Prostate gland (tissue), 2 donors: ENCODE measurements around the gene DCTN3. TPM values are rescaled to one million over a fixed set of nuclear protein-coding genes. Genes with fewer than 3 reads are reported as not detected.

ENCODE experiments used
- DNase-seq: peaks from one replicate; pipeline ENCODE4 v3.0.0-alpha.2; 2019; ENCODE audit warnings: low spot score
- H3K27ac ChIP-seq, 2 donors: fragments of 200-600 bp; sonication (generic); 2 replicates each; pipeline ENCODE4 v1.5.1; 2017 to 2019
- H3K27me3 ChIP-seq: fragments of 200-600 bp; sonication (generic); replicated peaks from 2 replicates; pipeline ENCODE4 v1.5.1; 2019; ENCODE audit not compliant: insufficient read depth
- H3K36me3 ChIP-seq, 2 donors: fragments of 200-600 bp; sonication (generic); 1 replicate in 1 of 2; 2 replicates in 1 of 2; pipeline versions ENCODE4 v1.5.1 to v1.8.1; 2017 to 2019
- H3K4me1 ChIP-seq: fragments of 200-600 bp; sonication (generic); replicated peaks from 2 replicates; pipeline ENCODE4 v1.5.1; 2019
- H3K4me3 ChIP-seq, 2 donors: fragments of 200-600 bp; sonication (generic); 2 replicates each; pipeline ENCODE4 v1.5.1; 2017 to 2019
- H3K9me3 ChIP-seq: fragments of 200-600 bp; sonication (generic); 2 replicates; pipeline ENCODE4 v1.5.1; 2017
- CTCF ChIP-seq, 4 experiments: fragments of 200-600 bp in 2 of 4; fragments of 450-650 bp in 2 of 4; sonication (generic) in 2 of 4; IDR thresholded peaks; 1 replicate in 3 of 4; 2 replicates in 1 of 4; pipeline ENCODE4 v1.5.1; 2016 to 2019; ENCODE audit warnings: antibody characterized with exemption in 4 of 4, mild to moderate bottlenecking in 2 of 4, moderate library complexity in 2 of 4
- POLR2A ChIP-seq: fragments of 450-650 bp; IDR thresholded peaks from one replicate; pipeline ENCODE4 v1.6.1; 2016; ENCODE audit warnings: antibody characterized with exemption, mild to moderate bottlenecking
- POLR2AphosphoS5 ChIP-seq: sonication (generic); formaldehyde crosslinking; IDR thresholded peaks from one replicate; pipeline ENCODE4 v1.6.1; 2017; ENCODE audit warnings: antibody characterized with exemption
- WGBS: methylation state at CpG from one replicate; pipeline ENCODE4 v1.1.5; 2018; 5-methylcytosine and 5-hydroxymethylcytosine counted together
- intact Hi-C: fragments of 100-400 bp; cut with DNase I; formaldehyde crosslinking; loops from one replicate; pipeline ENCODE4 v1.14.2; 2022
- total RNA-seq, 2 donors: library from RNA; depleted of rRNA; stranded (reverse); fragments of >200 nt; gene quantifications; one replicate each; pipeline ENCODE4 v1.1.0, GENCODE V29; 2016

The DCTN3 gene
- total RNA-seq, 2 donors from 2014 or later = 73.8 to 112 TPM

- intact Hi-C loops = no loop called here
- H3K27me3 ChIP-seq = no peaks in the 10 kb centered on the region
- no peaks in the 10 kb centered on the region for H3K9me3 ChIP-seq
- DNase-seq = no peak
- TF ChIP-seq POLR2AphosphoS5 = no peak
- TF ChIP-seq POLR2A = no peak
- no peak for TF ChIP-seq CTCF (IDR thresholded peaks at IDR 0.05)
- H3K27ac ChIP-seq = no peak overlapping the region
- H3K36me3 ChIP-seq = no peaks in the 10 kb centered on the region
- H3K4me1 ChIP-seq = peaks cover 7% of the 10 kb centered on the region
- H3K4me3 ChIP-seq = no peak overlapping the region
Observed at GRCh38 chr9:34663303-34663605, 43.0 kb upstream of the DCTN3 start.

GRCh38 chr9:34662526-34663302 lies 42.4 kb upstream of the DCTN3 start, which contains the start of gene CCL27:
Gene CCL27 (minus strand): TSS chr9:34662657. CDS start chr9:34662633, 24 bp downstream.
- intact Hi-C loops = no loop called here
- no peak for DNase-seq
- Histone ChIP-seq H3K36me3 (no peaks in the 10 kb centered on the region), H3K9me3 (no peaks in the 10 kb centered on the region), H3K27ac (no peak within 1 kb of the TSS), H3K4me1 (peaks cover 7% of the 10 kb centered on the region), H3K4me3 (no peak within 1 kb of the TSS), H3K27me3 (no peaks in the 10 kb centered on the region)
- WGBS = 73% methylated on average over 4 of the region's 4 CpGs
- TF ChIP-seq CTCF (IDR thresholded peaks at IDR 0.05) (no peak), POLR2A (no peak), POLR2AphosphoS5 (no peak)

GRCh38 chr9:34659592-34660253 lies 39.4 kb upstream of the DCTN3 start:
- H3K27me3 ChIP-seq = no peaks in the 10 kb centered on the region
- H3K4me1 ChIP-seq = peaks cover 4% of the 10 kb centered on the region
- no peak overlapping the region for H3K4me3 ChIP-seq
- WGBS = 69% methylated on average over 6 of the region's 8 CpGs
- no peak overlapping the region for H3K27ac ChIP-seq
- no peak for TF ChIP-seq CTCF (IDR thresholded peaks at IDR 0.05)
- TF ChIP-seq POLR2A = no peak
- no peak for TF ChIP-seq POLR2AphosphoS5
- intact Hi-C loops = no loop called here
- no peaks in the 10 kb centered on the region for H3K9me3 ChIP-seq
- no peaks in the 10 kb centered on the region for H3K36me3 ChIP-seq
- DNase-seq = no peak

GRCh38 chr9:34658461-34658860 lies 38.2 kb upstream of the DCTN3 start:
- TF ChIP-seq CTCF (IDR thresholded peaks at IDR 0.05) (no peak), POLR2A (no peak), POLR2AphosphoS5 (no peak)
- no peaks in the 10 kb centered on the region for H3K9me3 ChIP-seq
- no peaks in the 10 kb centered on the region for H3K27me3 ChIP-seq
- intact Hi-C loops = no loop called here
- no peak overlapping the region for H3K4me3 ChIP-seq
- H3K36me3 ChIP-seq = no peaks in the 10 kb centered on the region
- no peak for DNase-seq
- no peak overlapping the region for H3K27ac ChIP-seq
- WGBS = 90% methylated on average over 14 of the region's 14 CpGs
- H3K4me1 ChIP-seq = peaks cover 15% of the 10 kb centered on the region

GRCh38 chr9:34656992-34657391 lies 36.7 kb upstream of the DCTN3 start:
- DNase-seq = no peak
- H3K9me3 ChIP-seq = no peaks in the 10 kb centered on the region
- no peak for TF ChIP-seq CTCF (IDR thresholded peaks at IDR 0.05)
- no peak for TF ChIP-seq POLR2AphosphoS5
- TF ChIP-seq POLR2A = no peak
- H3K4me1 ChIP-seq = peaks cover 16% of the 10 kb centered on the region
- H3K27ac ChIP-seq = no peak overlapping the region
- no peak overlapping the region for H3K4me3 ChIP-seq
- 79% methylated on average over 5 of the region's 5 CpGs for WGBS
- H3K36me3 ChIP-seq = no peaks in the 10 kb centered on the region
- intact Hi-C loops = no loop called here
- H3K27me3 ChIP-seq = no peaks in the 10 kb centered on the region
